GM21528 (cell line): ENCODE data around the gene ADARB2.
"Not testable (repeated sequence)": the region's sequence is repeated elsewhere in the genome, so short reads cannot be mapped to it uniquely, and the experiment has no call there.

Experiments
- ATAC-seq: cut with Tn5 transposase; IDR thresholded peaks from one replicate; pipeline ENCODE4 v1.9.1; 2021; ENCODE audit warnings: mild to moderate bottlenecking, moderate library complexity; ENCODE audit not compliant: unreplicated experiment, low FRiP score

The ADARB2 gene

GRCh38 chr10:1229574-1229973 is 507.8 kb downstream of the ADARB2 start:
- no peak for ATAC-seq

DNA sequence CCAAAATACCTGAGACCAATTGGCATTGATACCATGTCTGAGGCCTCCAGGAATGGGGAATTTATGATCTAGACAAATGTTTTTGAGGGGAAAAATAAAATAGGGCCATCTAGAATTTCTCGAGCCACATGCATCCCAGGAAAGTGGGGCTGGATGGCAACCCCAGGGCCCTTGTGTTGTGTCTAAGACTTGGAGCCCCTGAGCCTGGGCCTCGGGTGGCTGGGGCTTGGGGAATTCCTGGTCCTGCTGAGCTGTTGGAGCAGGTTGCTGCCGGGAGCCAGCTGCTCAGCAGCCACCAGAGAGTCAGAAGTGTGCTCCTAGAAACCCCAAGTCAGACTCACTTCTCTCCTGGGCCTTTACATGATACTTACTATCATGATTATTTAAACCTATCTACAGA is 508.2 kb downstream of the ADARB2 start:
- no peak for ATAC-seq

- no peak for ATAC-seq
These were observed 508.8 kb downstream of the ADARB2 start for GRCh38 chr10:1228467-1228975.

DNA sequence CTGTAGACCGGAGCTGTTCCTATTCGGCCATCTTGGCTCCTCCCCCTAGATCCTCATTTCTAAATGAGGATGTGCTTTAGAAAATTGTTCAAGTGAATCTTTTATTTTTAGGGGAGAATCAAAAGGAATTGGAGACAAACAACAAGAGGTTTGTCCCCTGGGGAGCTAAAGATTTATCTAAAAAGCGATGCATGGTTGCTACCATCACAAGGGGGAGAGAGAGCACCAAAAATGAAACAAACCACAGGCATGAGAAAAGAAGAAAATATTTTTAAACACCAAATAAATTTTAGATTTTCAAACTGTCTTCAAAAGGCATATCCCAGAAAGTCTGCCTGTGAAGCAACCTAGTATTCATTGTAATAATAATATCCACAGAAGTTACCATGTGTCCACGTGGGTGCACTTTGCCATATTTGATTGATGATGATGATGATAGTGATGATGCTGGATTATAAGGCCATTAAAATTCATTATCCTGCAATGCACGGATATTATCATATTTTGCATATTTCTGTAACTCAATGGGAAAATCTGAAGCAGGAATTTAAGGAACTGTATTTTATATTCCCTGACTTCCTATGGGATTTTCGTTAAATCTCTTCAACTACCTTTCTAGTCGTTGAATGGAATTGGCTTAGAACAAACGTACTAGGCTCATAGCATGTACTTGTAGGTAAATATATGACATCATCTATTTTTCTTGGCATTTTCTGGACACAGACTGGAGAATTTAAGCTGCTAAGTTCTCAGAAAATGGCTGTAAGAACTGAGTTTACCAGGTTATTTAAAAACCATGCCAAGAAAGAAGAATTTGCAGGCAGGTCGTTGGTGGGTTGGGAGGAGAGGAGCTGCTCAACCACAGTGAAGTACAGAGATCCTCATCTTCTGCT is 509.6 kb downstream of the ADARB2 start:
- no peak for ATAC-seq

GRCh38 chr10:1226907-1227306 is 510.4 kb downstream of the ADARB2 start:
- not testable (repeated sequence) for ATAC-seq

GRCh38 chr10:1219874-1220273 is 517.5 kb downstream of the ADARB2 start:
- ATAC-seq: not testable (repeated sequence)

DNA sequence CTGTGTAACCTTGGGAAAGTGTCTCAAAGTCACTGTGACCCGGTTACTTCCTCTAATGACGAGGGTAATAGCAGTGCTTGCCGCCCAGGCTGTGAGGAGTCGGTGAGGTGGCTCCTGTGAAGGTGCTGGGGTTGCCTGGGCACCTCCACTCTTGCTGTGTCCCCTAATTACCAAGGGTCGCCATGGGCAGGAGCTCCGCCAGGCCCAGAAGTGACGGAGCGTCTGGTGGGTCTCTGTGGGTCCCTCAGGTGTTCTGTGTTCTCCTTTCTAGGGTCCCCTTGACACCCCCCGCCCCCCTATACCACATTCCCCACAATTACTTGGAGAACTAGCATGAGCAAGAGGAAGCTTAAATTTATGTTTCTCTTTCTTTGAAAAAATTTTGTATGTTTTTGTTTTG is 519.7 kb downstream of the ADARB2 start:
- ATAC-seq: no peak

GRCh38 chr10:1217237-1217587 is 520.1 kb downstream of the ADARB2 start:
- no peak for ATAC-seq

- no peak for ATAC-seq
These were observed 520.6 kb downstream of the ADARB2 start for GRCh38 chr10:1216574-1217236.

DNA sequence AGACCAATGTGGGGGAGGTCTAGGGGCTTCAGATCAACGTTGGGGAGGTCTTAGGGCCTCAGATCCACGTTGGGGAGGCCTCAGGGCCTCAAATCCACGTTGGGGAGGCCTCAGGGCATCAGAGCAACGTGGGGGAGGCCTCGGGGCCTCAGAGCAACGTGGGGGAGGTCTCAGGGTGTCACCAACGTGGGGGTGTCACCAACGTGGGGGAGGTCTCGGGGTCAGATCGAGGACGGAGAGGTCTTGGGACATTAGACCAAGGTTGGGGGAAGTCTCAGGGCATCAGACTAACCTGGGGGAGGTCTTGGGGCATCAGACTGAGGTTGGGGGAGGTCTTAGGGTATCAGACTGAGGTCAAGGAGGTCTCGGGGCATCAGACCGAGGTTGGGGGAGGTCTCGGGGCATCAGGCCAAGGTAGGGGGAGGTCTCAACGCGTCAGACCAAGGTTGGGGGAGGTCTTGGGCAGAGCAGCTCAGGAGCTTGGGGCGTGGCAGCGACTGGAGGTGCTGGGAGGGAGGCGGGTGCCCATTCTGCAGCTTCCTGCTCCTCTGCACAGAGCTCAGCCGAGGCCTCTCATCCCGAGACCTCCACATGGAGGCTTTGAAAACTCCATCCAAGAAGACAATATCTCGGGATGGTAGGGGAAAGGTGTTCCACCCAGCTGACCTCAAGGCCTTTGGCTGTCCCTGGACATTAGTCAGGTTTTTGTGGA is 521.3 kb downstream of the ADARB2 start:
- no peak for ATAC-seq

GRCh38 chr10:1214882-1215540 is 522.3 kb downstream of the ADARB2 start:
- ATAC-seq: no peak

GRCh38 chr10:1214071-1214675 is 523.2 kb downstream of the ADARB2 start:
- no peak for ATAC-seq

GRCh38 chr10:1213252-1214070 is 523.9 kb downstream of the ADARB2 start:
- ATAC-seq: no peak

- no peak for ATAC-seq
These were observed 524.7 kb downstream of the ADARB2 start for GRCh38 chr10:1212571-1213141.

DNA sequence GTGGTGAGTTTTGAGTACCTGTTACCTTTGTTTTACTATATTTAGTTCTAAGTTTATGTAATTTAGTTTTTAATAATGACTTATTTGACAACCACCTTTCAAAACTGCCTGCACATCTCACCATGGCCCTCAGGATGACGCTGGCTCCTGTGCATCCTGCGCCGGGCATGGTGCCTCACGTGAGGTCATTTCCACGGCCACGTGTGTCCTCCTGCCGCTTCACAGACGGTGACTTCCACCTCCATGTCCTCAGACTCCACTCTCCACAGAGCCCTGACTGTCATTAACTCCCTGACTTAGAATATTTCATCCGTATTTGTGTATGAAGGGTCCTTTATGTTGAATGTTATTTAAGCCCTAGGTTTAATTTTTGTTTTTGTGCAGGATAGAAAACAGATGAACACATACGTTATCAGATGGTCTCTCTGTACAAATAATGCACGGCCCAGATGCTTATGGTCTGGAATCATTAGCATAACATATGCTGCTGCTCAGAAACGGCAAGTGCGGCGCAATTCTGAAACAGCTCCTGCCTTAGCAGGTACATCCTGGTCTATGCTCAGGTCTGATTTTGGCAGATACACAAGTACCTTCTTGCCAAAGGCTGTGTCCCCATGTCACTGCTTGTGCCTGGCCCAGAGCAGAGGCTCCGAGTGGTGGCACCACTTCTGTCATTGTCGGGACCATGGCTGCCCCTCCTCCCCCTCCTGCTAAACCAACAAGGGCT is 525.3 kb downstream of the ADARB2 start:
- no peak for ATAC-seq

GRCh38 chr10:1210667-1211066 is 526.7 kb downstream of the ADARB2 start:
- no peak for ATAC-seq

DNA sequence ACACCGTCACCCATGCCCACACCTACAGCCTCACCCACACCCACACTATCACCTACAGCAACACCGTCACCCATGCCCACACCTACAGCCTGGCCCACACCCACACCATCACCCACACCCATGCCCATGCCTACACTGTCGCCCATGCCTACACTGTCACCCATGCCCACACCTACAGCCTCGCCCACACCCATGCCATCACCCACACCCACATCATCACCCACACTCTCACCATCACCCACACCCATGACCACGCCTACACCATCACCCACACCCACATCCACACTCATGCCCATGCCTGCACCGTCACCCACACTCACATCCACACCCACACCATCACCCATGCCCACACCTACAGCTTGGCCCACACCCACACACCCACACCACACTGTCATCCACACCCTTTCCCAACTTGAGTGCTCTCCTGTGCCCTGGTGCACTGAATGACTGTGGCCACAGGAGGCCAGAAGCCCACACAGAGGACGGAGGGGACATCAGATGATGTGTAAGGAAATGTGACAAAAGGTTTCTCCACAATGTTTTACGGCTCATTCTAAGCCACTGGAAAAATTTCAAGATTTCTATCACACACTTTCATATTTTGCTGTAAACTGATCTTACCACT is 527.9 kb downstream of the ADARB2 start:
- no peak for ATAC-seq
